Activated T-helper 1 cell treated with Interleukin-2 at 50 U/mL for 16 hours (primary cell): ENCODE data around the gene TOM1L2.

Experiments used
- DNase-seq: peaks from one replicate; pipeline ENCODE4 v3.0.0-alpha.2; 2020; ENCODE audit warnings: low read depth

The TOM1L2 gene

DNA sequence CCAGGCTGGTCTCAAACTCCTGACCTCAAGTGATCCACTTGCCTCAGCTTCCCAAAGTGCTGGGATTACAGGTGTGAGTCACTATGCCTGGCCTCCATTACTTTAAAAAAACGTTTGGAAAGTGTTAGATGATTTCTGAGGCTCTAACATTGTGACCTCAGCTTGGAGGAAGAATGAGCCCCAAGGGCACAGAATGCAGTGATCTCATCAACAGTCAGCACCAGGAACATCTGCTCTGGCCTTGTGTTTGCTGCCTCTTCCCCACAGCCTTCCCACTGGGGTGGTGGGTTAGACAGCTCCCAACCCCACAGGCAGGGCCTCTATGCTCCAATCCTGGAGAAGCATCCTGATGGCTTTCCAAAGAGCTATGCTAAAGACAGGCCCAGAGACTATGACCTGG lies 97.7 kb downstream of the TOM1L2 start:
- no peak for DNase-seq

DNA sequence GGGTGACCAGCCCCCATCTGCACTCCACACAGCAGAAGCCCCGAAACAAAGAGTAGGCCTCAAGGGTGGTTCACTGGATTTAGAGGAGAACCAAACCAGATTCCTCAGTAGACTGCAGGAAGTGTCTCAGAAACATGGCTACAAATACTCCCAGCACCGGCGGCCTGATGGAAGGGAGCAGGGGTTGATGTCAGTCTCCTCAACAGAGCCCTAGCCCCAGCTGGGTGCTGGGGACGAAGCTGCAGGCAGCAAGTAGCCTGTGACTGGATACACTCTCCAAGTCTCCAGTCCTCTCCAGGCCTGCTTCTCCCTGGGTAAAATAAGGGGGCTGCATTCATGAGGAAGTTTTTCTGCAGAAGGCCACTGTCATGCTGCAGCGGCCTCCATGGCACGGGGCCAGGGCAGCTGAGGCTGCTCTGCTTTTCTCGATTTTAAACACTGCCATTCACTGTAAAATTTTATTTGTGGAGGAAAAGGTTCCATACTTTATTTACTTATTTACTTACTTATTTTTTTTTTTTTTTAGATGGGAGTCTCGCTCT lies 98.7 kb downstream of the TOM1L2 start:
- no peak for DNase-seq

DNA sequence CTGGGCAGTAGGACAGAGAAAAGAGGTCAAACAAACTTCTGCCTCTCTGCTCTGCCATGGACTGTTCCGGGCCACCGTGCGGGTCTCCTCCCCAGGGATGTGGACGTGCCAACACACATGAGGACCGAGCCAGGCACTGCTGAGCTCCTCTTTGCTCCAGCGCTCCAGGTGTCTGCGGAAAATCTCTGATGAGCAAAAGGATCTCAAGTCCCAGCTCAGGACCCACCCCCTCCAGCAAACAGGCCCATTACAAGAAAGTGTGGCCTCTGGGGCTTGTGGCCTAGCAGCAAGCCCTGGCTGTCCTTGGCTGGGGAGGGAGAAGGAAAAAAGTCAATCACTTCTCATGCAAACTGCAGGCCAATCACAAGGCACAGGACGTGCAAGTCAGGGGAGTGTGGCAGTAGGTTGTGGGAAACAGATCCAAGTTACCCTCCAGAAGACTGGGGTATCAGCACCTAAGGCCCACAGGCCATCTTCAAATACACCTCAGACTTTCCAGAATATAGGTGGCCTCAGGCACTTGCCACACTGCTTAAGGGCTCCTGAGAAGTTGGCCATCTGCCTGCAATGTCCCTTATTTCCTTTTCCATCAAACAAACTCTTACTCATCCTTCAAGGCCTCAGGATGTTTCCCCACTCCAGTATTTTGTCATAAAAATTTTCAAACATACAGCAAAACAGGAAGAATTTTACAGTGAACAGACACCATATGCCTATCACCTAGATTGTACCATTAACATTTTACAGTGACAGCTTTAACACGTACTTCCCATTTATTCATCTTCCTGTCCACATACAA lies 99.5 kb downstream of the TOM1L2 start:
- no peak for DNase-seq

DNA sequence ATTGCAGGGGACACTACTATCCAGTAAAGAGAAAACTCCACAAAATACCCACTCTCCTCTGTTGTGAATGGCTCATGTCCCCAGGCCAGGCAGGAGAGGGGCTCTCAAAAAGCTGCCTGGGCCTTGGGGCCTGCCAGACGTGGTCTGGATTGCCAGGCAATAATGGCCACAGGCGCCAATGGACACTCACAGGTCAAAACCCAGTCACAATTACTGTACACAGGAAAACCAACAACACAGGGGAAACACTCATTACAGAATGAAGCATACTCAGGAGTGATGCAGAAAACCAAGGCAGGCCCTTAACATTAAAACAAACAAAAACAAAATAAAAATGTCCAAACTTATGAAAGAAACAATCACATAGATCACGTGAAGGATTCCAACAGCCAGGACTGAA lies 100.3 kb downstream of the TOM1L2 start:
- no peak for DNase-seq

DNA sequence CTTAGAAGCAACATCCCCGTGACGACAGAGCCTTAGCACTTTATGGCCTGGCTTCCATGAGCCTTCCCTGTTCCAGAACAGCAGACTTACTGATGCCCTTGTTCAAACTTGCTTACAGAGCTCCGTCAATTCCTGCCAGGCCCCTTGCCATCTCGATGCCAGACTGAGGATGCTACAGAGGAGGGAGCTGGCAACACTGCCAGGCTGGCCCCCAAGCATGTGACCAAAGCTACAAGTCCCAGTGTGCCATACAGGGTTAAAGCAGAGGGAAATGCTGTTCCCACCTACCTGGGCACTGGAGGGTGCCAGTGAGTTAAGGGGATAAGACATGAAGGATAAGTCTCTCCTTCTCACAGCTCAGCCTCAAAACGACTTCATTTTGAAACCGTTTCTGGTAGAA lies 102.0 kb downstream of the TOM1L2 start:
- DNase-seq: no peak

DNA sequence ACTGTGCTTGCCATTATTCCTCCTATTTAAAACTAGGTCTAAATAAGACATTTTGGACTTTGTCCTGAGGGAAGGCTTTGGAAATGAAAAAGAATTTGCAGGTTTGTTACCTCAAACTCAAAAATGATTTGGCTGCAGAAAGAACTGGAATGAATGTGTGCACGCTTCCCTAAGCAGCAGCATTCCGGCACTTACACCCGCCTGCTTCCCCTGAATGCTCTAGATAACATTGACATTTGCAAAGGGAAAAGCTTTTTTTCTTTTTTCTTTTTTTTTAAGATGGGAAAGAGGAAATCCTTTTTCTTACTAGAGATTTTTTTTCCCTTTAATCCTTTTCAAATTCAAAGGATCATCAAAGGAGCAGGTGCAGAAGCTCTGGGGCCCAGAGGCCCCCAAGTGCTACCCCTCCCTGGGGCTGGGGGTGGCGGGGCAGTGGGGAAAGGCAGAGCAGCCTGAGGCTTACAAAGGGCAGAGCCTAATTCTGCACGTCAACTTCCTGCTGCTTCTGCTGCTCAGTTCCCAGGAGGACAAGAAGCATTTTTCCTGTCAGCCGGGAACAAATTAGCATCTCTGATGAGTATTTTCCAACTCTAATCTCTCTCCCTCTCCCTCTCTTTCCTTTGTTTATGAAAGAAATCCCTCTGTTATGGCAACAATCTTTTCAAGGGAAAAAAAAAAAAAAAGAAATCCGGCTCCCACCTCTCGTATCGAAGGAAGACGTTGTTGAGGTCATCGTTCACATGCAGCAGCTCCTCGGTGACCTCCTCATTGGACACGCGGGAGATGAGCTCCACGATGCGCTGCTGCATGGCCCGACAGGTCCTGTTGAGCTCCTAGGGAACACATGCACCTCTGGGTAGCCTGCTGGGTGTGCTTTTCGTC lies 103.3 kb downstream of the TOM1L2 start:
- DNase-seq: no peak

DNA sequence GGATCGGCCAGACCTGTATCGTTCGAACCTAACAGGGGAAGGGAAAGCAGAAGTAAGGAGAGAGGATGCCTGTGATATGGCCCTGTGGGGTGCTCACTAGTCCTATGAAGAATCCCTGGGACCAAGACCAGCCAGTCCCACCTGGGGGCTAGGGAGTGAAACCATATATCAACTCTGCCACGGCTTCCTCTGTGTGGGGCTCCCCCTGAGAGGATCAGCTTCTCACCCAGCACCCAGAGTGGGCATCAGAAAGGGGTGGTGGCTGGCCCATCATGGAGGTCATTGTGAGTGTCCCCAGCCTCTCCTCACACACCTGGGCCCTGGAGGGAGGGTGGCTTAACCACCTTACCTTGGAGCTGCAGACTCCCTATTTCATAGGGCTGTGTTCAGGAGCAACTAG lies 105.3 kb downstream of the TOM1L2 start:
- no peak for DNase-seq

DNA sequence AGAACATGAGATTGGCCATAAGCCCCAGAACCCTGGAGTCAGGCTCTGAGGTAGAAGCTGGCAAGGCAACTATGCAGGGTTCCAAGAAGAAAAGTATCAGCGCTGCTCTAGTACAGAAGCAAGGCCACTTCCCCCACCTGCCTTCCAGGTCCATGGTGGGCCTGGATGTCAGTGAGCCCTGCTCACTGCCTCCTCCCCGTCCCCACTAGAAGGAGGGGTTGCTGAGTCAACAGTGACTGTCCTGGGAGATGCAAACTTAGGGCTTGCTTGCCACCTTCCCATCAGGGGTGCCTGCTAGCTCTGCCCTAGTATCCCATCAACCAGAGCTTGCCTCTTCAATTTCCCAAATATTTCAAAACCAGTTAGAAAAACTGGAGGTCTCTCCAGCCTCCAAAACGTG lies 105.8 kb downstream of the TOM1L2 start:
- no peak for DNase-seq

DNA sequence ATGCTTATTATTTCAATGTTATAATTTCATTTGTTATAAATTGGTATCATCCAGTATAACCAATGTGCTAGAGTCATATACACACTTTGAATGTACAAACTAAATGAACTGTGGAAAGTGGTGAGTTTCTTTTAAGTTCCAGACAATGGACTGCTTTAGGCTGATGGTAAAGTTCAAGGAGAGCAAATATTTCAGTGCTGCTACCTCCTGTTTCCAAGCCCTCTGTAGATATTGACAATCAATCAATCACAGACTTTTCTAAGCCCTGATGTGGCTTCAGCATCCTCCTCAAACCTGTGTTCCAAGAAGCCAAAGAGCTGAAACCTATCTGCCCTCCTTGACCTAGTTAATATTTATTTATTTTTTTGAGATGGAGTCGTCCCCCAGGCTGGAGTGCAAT lies 107.2 kb downstream of the TOM1L2 start:
- no peak for DNase-seq

DNA sequence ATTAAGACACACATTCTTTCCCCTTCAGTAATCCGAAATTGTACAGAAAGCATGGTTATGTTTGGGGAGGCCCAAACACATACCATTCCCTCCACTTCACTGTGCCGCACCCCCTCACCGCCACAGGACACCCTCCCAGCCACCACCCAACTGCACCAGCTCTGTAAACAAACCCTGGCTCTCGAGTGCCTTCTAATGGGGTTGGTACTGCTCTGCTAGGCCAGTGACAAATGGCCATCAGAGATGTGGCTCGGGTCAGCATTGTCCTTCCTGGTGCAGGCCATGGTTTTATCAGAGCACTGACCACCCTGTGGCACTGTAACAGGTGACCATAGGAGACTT lies 111.5 kb downstream of the TOM1L2 start:
- DNase-seq: no peak

DNA sequence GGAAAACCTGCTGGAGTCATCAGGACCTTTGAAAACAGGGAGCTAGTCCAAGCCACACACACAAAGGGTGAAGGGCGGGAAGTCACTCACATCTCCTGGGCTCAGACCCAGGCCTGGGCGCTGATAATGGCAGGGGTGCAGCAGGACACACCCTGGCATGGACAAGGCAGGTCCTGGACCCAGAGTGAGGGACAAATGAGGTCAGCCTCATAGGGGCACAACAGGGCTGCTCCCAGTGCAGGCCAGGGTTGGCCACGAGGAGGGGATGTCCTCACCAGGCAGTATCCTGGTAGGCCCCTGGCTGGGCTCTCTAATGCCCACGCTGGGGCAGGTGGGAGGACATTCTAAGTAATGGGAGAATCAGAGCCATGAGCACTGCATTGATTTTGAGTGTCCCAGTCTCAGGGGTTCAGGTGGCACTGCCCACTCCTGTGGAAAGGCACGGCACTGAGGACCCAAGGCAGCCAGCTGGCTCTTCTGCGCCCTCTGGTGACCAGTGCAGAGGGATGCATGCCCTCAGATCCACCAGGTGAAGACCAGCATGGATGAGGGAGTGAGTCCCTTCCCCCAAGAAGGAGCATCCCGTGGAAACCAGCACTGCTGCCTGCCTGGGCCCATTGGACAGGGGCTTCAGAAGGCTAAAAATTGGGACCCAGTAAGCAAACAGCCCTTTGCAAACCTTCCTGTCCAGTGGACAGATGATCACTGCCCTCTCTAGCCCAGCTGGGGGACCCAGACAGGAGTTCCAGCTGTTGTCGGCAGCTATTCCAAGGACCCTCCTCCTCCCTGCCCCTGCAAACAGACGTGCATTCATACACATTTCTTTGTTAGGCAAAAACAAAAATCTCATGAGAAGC lies 112.1 kb downstream of the TOM1L2 start:
- peak; percentile 53 for DNase-seq

DNA sequence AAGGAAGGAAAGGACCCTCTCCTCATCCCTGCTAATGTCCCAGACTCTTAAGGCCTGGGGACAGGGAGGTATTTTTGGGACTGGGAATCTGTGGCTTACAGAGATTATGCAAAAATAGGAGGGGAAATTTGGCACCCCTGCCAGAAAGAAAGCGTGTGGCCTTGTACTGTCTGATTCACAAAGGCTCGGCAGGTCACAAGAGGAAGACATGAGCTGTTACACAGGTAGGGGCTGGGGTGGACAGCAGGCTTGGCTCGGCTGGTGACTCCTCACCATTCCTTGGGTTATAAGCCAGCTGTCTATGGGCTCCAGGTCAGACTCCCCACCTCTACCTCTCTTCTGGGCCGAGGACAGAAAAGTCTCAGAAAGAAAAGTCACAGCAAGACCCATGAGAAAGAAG lies 114.7 kb downstream of the TOM1L2 start:
- no peak for DNase-seq

DNA sequence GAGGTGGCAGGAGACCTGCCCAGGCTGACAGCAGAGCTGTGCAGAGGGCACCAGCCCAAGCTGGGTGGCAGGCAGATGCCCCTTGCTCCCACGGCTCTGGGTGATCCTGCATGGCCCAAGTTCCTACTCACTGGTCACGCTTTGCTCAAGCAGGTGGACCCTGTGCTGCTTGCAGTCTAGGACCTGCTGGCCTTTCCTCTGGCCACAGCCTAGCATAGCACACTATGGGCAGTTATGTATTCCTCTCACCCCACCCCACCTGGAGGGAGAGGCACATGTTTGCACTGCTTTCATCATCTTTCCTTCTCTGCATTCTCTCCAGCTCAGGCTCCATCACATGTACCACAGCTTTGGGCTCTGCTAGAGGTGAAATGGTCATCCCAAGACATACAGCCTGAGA lies 115.8 kb downstream of the TOM1L2 start:
- no peak for DNase-seq

DNA sequence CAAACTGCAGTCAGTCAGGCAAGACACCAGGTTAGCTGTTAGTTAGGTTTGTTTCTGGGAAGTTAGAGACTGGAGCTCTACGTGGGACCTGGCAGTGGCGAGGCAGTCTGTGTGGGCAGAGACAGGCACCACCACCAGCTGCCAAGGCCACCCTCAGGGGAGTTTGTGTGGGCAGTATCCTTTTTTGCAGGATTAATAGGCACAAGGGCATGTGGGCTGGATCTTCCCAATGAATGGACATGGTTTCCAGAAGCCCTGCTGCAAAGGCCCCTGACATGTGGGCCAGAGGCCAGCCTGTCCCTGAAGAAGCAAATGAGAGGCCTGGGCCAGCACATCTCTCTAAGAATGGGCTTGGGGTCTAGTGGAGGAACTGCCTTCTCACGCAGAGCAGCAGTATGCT lies 116.2 kb downstream of the TOM1L2 start:
- no peak for DNase-seq

DNA sequence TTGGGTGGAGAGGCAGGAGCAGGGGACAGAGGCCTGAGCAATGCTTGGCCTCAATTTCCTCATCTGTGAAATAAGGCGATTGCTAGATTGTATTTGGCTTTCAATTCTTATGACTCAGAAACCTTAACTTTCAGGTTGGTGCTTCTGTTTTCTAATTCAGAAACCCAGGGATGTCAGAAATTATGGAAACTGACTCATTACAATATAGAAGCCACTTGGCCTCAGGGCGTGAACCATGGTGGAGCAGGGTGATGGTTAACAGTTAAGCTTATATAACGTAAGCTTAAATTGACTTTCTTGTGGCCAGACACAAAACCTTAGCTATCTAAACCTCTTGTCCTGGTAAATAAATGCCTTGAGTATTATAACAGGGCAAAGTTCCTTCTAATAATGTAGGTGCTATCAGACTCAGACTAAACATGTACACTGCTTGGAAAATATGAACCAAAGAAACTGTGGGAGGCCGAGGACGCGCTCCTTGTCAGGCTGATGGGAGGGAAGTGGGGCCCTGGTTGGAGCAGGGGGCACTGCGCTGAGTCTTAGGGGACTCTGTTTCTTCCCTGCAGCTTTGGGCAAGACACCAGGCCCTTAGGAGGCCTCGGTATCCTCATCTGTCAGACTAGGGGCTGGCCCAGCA lies 118.3 kb downstream of the TOM1L2 start:
- DNase-seq: no peak

DNA sequence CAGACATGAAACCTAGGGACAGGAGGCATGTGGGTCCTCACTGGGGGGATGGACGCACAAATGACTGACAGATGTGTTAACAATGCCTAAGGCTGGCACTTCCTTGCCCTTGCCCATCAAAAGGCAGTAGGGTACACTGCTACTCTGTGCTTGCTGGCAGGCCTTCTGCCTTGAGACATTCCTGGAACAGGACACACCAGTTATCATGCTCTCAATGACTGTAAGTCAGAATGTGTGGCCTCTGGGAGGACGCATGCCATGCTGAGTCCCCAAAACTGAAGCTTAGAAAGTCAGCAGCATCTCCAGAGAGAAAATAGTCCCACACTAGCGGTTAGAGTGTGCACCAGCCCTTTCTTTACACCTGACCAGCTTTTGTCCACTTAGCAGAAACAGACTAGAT lies 119.3 kb downstream of the TOM1L2 start:
- no peak for DNase-seq

DNA sequence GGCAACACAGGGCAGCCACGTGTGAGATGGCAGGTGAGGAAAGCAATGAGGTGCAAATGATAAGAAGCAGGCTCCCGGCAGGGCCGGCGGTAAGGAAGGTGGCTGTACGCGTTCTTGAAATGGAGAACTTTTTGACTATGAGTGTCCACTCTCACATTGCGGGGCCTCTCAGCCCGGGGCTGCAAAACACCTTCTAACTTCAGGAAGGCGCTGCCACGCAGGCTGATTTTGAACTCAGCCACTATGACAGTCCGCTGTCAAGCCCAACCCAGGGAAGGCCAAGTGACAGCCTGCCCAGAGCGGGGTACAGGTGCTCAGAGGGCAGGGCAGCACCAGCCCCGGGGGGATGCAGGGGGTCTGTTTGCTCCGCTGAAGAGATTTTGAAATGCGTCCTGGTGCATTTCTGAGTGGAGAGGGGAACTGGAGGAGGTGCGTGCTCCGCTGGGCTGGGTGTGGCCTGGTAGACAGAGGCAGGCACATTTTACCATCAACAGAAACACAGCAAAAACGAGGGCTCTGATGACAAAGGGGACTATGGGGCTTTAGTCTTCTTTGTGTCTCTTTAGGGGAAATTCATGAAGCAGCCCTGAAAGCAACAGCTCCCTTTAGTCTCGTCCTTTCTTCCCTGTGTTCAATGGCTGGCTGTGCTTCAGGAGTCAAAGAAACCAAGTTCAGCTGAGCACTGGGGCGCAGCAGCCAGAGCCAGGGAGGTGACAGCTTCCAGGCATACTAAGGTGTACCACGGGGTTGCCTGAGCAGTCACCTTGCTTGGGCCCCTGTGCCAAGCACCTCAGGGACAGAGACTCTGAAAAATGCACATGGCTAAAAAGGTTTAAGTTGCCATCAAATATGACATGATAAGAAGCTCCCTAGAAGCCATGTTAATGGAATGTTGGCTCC lies 120.8 kb downstream of the TOM1L2 start:
- DNase-seq: no peak

DNA sequence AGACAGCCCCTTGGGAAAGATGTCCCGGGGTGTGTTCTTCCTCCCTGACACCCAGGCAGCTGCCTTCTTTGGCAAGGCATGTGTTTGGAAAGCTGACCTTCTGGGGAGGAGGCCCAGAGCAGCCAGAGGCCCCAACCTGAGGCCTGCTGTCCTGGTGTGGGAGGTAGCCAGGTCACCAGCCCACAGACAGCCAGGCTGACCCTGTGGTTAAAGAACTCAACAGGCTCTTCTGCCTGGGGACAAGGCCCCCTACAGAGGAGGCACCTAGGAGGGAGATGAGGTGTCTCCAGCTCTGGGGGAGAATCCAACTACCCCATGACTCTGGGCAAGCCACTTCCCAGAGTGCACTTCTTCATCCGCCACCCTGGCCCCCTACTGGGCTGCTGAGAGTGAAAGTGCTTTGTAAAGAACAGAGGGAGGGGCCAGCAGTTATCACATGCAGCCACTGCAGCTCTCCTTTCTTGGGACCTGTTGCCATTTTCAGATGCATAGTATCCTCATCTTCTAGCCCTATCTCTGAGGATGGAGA lies 122.3 kb downstream of the TOM1L2 start:
- peak; percentile 33 for DNase-seq

DNA sequence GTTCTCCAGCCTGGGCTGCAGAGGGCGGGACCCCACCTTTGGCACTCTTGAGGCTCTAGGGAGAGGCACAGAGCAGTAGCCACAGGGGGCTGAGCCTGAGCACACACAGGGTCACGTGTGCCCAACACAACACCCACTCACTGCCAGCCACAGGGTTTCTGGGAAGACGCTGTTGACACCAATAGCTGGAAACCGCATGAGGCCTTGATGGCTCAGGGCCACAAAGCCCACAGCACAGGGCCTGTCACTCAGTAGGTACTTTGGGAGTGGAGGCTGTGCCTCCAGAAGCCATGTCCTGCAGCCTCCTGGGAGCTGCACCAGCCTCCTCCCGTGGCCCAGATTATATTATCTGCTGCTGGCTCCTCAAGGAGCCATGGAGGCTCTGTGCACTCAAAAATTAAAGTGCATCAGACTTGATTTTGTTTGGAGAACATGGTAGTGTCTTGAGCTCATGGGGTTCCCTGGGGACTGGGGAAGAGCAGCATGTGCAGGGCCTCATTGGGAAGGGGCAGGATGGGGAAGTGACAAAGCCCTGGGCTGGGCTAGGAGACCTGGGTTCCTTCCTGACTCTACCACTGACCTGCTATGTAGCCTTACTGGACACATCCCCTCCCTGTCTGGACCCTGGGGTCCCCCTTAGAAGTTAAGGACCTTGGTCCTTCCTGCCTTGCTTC lies 122.9 kb downstream of the TOM1L2 start:
- DNase-seq: peak; percentile 71
